Gastroesophageal sphincter (tissue), 4 donors: ENCODE data around the gene LRPAP1. TPM values are rescaled to one million over a fixed set of nuclear protein-coding genes. Genes with fewer than 3 reads are reported as not detected.

Experiments used
- ATAC-seq: fragments of 150-250 bp; one replicate; pipeline ENCODE4 v1.9.1; 2016; ENCODE audit warnings: mild to moderate bottlenecking, moderate library complexity
- H3K27ac ChIP-seq, 4 donors: fragments of 200-600 bp; sonication (generic) in 3 of 4; 1 replicate in 3 of 4; 2 replicates in 1 of 4; pipeline ENCODE4 v1.5.1; 2016 to 2019
- H3K27me3 ChIP-seq: fragments of 200-600 bp; sonication (generic); one replicate; pipeline ENCODE4 v1.5.1; 2019
- H3K36me3 ChIP-seq, 2 donors: fragments of 200-600 bp; sonication (generic); one replicate each; pipeline ENCODE4 v1.5.1; 2019; ENCODE audit warnings: control low read depth in 1 of 2
- H3K4me1 ChIP-seq, 3 donors: fragments of 200-600 bp; sonication (generic); 1 replicate in 2 of 3; 2 replicates in 1 of 3; pipeline ENCODE4 v1.5.1; 2016 to 2019; ENCODE audit warnings: control low read depth in 2 of 3
- H3K4me3 ChIP-seq, 2 donors: fragments of 200-600 bp; sonication (generic); one replicate each; pipeline ENCODE4 v1.5.1; 2019; ENCODE audit warnings: mild to moderate bottlenecking in 1 of 2, moderate library complexity in 1 of 2
- H3K9me3 ChIP-seq, 3 donors: fragments of 200-600 bp; sonication (generic); one replicate each; pipeline ENCODE4 v1.5.1; 2017 to 2019; ENCODE audit warnings: control low read depth in 2 of 3
- EP300 ChIP-seq: sonication (generic); formaldehyde crosslinking; IDR thresholded peaks from one replicate; pipeline ENCODE4 v1.6.1; 2017; ENCODE audit warnings: antibody characterized with exemption, mild to moderate bottlenecking
- POLR2A ChIP-seq, 2 donors: fragments of 450-650 bp; IDR thresholded peaks; one replicate each; pipeline ENCODE4 v1.6.1; 2017; ENCODE audit warnings: antibody characterized with exemption in 2 of 2, mild to moderate bottlenecking in 2 of 2, moderate library complexity in 1 of 2
- POLR2AphosphoS5 ChIP-seq: sonication (generic); formaldehyde crosslinking; IDR thresholded peaks from one replicate; pipeline ENCODE4 v1.6.1; 2017; ENCODE audit warnings: antibody characterized with exemption
- WGBS, 2 donors: methylation state at CpG; one replicate each; pipeline ENCODE4 v1.1.5; 2018; ENCODE audit warnings: low coverage in 1 of 2; 5-methylcytosine and 5-hydroxymethylcytosine counted together
- total RNA-seq, 4 donors: library from RNA; depleted of rRNA; stranded (reverse); fragments of >200 nt; gene quantifications; one replicate each; pipeline ENCODE4 v1.1.0, GENCODE V29; 2016
- TF ChIP-seq, protein P1 (sequence below), 4 experiments: fragments of 200-600 bp in 2 of 4; fragments of 450-650 bp in 2 of 4; sonication (generic) in 1 of 4; IDR thresholded peaks; one replicate each; pipeline ENCODE4 v1.5.1; 2017 to 2019; ENCODE audit warnings: antibody characterized with exemption in 4 of 4, mild to moderate bottlenecking in 2 of 4, moderate library complexity in 2 of 4

Gene LRPAP1
- total RNA-seq, 4 donors from 2014 or later = 180 to 267 (median 201) TPM

DNA sequence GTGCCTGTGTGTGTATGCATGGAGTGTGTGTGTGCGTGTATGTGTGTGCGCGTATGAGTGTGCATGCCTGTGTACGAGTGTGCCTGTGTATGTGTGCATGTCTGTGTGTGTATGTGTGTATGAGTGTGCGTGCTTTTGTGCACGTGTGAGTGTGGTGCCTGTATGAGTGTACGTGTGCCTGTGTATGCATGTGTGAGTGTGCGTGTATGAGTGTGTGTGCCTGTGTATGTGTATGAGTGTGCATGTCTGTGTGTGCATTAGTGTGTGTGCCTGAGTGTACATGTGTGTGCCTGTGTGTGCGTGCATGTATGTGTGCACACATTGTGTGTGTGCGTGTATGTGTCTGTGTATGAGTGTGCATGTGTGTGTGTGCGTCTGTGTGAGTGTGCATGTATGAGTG is 63.4 kb downstream of the LRPAP1 start:
- no peak for TF ChIP-seq EP300
- no peak for TF ChIP-seq POLR2AphosphoS5
- no peak for TF ChIP-seq POLR2A (IDR thresholded peaks at IDR 0.05)
- TF ChIP-seq, protein P1, sequence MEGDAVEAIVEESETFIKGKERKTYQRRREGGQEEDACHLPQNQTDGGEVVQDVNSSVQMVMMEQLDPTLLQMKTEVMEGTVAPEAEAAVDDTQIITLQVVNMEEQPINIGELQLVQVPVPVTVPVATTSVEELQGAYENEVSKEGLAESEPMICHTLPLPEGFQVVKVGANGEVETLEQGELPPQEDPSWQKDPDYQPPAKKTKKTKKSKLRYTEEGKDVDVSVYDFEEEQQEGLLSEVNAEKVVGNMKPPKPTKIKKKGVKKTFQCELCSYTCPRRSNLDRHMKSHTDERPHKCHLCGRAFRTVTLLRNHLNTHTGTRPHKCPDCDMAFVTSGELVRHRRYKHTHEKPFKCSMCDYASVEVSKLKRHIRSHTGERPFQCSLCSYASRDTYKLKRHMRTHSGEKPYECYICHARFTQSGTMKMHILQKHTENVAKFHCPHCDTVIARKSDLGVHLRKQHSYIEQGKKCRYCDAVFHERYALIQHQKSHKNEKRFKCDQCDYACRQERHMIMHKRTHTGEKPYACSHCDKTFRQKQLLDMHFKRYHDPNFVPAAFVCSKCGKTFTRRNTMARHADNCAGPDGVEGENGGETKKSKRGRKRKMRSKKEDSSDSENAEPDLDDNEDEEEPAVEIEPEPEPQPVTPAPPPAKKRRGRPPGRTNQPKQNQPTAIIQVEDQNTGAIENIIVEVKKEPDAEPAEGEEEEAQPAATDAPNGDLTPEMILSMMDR (IDR thresholded peaks at IDR 0.05) = no peak
- ATAC-seq = no peak
- no peak overlapping the region for H3K27ac ChIP-seq
- no peak overlapping the region for H3K4me3 ChIP-seq
- H3K27me3 ChIP-seq = peaks cover 35% of the 10 kb centered on the region
- H3K9me3 ChIP-seq = no peaks in the 10 kb centered on the region
- 89 to 97% methylated on average over 11 of the region's 11 CpGs for WGBS, 2 donors
- H3K36me3 ChIP-seq = no peaks in the 10 kb centered on the region
- H3K4me1 ChIP-seq = peaks cover 0 to 4% (median 0%) of the 10 kb centered on the region in 3 donors

DNA sequence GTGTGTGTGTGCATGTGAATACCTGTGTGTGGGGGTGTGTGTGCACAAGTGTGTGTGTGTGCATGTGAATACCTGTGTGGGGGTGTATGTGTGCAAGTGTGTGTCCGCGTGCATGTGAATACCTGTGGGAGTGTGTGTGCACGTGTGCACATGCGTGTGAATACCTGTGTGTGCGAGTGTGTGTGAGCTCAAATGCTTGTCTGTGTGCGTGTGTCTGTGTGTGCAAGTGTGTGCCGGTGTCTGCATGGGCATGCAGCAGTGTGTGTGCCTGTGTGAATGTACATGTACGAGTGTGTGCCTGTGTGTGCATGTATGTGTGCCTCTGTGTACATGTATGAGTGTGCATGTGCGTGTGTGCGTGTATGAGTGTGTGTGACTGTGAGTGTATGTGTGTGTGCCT is 64.1 kb downstream of the LRPAP1 start:
- peaks cover 35% of the 10 kb centered on the region for H3K27me3 ChIP-seq
- no peak overlapping the region for H3K4me3 ChIP-seq
- WGBS, 2 donors = 93% methylated on average over 10 of the region's 10 CpGs

DNA sequence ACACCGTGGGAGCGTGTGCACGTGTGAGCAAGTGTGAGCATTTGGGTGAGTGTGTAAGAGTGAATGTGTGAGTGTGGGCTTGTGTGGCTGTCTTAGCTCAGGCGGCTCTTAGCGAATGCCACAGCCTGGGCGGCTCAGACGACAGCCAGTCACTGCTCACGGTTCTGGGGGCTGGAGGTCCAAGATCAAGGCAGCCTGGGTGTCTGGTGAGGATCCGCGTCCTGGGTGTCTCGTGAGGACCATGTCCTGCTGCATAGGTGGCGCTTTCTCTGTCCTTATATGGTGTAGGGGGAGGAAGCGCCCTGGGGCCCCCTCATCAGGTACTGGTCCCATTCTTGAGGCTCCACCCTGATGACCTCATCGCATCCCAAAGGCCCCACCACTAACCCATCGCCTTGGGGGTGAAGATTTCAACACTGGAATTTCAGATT is 64.6 kb downstream of the LRPAP1 start:
- H3K27ac ChIP-seq = no peak overlapping the region

More for the DNA sequence above, 64.1 kb downstream of the LRPAP1 start:
- Histone ChIP-seq H3K4me1 (peaks cover 0 to 10% (median 0%) of the 10 kb centered on the region in 3 donors), H3K36me3 (no peaks in the 10 kb centered on the region), H3K27ac (no peak overlapping the region), H3K9me3 (no peaks in the 10 kb centered on the region)
- TF ChIP-seq POLR2AphosphoS5 = no peak
- TF ChIP-seq POLR2A (IDR thresholded peaks at IDR 0.05) = no peak
- no peak for TF ChIP-seq EP300
- TF ChIP-seq, protein P1 (IDR thresholded peaks at IDR 0.05) = no peak
- ATAC-seq = no peak

DNA sequence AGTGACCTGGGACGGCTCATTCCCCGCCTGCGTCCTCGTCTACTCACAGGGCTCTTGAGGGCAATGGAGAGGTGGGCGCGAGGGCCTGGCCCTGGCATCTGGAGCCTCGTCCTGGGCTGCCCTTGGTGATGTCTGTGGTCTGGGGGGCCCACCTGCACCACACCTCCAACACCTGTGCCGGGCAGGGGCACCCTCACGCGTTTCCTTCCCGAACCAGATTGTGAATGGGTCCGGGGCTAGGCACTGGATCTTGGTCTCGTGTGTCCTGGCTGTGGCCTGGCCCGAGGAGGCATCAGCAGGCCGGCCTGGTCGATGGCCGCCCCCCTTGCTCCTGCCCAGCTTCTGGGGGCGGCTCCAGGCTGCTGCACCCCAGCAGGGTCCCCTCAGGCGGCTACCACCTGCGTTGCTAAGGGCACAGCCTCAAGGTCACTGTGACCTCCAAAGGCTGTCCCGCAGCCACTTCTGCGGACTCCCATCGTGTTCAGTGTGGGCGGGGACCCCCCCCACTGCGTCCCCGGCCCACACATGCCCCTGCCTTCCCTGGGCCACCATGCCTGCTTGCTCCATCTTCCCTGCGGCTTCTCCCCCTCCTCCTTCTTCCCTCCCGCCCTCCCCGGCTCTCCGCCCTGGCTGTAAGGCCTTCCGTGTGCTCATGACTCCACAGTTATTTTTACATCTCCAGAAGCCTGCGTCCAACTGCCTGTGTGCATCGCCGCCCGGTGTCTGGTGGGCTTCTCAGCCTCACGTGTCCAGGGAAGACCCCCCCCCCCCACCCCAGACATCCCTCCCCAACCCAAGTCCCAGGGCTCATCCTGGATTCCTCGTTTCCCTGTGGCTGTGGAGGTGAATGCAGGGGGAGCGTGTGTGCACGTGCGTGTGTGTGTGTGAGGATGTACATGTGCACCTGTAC is 65.3 kb downstream of the LRPAP1 start:
- Histone ChIP-seq H3K27ac (no peak overlapping the region), H3K9me3 (no peaks in the 10 kb centered on the region), H3K4me1 (peaks cover 0 to 22% (median 0%) of the 10 kb centered on the region in 3 donors), H3K4me3 (no peak overlapping the region), H3K36me3 (no peaks in the 10 kb centered on the region), H3K27me3 (peaks cover 27% of the 10 kb centered on the region)
- ATAC-seq = no peak
- no peak for TF ChIP-seq POLR2A (IDR thresholded peaks at IDR 0.05)
- 82 to 85% methylated on average over 7 to 13 of the region's 40 CpGs for WGBS, 2 donors

More for the DNA sequence above, 64.6 kb downstream of the LRPAP1 start:
- no peak for TF ChIP-seq POLR2AphosphoS5
- TF ChIP-seq POLR2A (IDR thresholded peaks at IDR 0.05) = no peak
- TF ChIP-seq EP300 = no peak
- TF ChIP-seq, protein P1 (IDR thresholded peaks at IDR 0.05) = no peak
- peaks cover 34% of the 10 kb centered on the region for H3K27me3 ChIP-seq
- no peaks in the 10 kb centered on the region for H3K9me3 ChIP-seq
- H3K4me1 ChIP-seq = peaks cover 0 to 16% (median 0%) of the 10 kb centered on the region in 3 donors
- WGBS, 2 donors = 40 to 100% methylated on average over 1 to 3 of the region's 15 CpGs
- H3K4me3 ChIP-seq = no peak overlapping the region
- no peaks in the 10 kb centered on the region for H3K36me3 ChIP-seq
- ATAC-seq = no peak

DNA sequence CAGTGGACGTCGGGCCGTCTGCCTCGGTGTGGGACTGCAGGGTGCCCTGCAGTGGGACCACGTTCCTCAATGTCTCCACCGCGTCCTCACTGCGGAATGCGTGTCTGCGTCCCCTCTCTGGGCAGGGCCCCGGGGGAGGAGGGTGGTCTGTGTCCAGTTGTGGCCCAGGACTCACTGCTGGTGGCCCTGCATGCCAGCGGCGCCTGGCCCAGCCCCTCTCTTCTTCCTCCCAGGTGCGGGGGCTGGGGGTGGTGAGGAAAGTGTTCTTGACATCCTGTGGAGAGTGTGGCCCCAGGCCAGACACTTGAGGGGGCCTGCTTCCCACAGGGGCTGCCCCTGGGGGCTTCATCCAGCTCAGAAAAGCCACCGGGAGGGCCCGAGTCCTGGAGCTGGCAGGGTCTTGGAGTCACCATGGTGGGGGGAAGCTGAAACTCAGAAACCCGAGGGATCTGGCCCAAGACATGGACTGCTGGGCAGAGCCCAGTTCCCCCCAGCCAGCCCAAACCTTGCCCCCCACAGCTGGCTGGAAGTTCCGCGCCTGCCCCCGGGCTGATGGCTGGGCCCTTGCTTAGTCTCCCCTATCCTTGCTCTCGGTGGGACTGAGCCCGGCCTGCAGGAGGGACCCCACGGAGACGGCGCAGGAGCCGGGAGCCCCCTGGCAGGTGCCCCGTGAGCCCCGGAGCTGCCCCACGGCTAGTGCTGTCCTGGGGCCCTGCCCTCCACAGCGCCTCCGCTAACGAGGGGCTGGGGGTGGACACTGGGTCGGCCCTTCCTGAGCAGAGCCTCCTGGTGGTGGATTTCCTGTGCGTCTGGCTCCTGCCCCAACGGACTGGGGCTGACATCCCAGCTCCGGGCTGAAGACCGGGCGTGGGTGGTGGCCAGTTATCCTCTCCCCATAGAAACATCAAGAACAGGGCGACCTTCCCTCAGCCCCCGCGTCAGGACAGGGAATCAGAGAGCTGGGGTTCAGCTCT is 66.2 kb downstream of the LRPAP1 start:
- Histone ChIP-seq H3K27ac (no peak overlapping the region), H3K4me1 (peaks cover 0 to 32% (median 0%) of the 10 kb centered on the region in 3 donors), H3K9me3 (no peaks in the 10 kb centered on the region), H3K27me3 (peaks cover 19% of the 10 kb centered on the region), H3K36me3 (no peaks in the 10 kb centered on the region), H3K4me3 (no peak overlapping the region)
- ATAC-seq = no peak
- TF ChIP-seq EP300 = no peak
- TF ChIP-seq, protein P1 (IDR thresholded peaks at IDR 0.05) = no peak
- no peak for TF ChIP-seq POLR2A (IDR thresholded peaks at IDR 0.05)
- no peak for TF ChIP-seq POLR2AphosphoS5
- WGBS, 2 donors = 30 to 95% methylated on average over 4 to 5 of the region's 41 CpGs
